ENCODE measurements around the gene NDUFS6.

DNA sequence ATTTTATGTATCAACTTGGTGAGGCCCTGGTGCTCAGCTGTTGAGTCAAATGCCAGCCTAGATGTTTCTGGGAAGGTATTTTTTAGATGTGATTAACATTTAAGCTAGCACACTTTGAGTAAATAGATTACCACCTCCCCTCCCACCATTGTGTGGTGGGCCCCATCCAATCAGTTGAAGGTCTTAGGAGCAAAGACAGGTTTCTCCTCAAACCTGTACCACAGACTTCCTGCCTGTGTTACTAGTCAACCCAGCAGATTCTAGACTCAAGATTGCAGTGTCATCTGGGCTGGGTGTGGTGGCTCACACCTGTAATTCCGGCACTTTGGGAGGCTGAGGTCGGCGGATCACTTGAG is 35.3 kb upstream of the NDUFS6 start:
- no peak for TF ChIP-seq GATA2 (IDR thresholded peaks at IDR 0.05; ENCODE audit: low read depth, low read length)
- TF ChIP-seq GATA3 (IDR thresholded peaks at IDR 0.05; ENCODE audit: low read depth, low read length) = no peak

All from SH-SY5Y (cell line).